Osteocyte (in vitro differentiated cells): ENCODE data around the gene CAMK1D. TPM values are rescaled to one million over a fixed set of nuclear protein-coding genes. Genes with fewer than 3 reads are reported as not detected.

ENCODE experiments used
- DNase-seq: peaks from one replicate; pipeline ENCODE4 v3.0.0; 2021; ENCODE audit warnings: mixed read lengths; ENCODE audit not compliant: unreplicated experiment; ENCODE audit errors: extremely low spot score
- H3K27ac Mint-ChIP-seq: one replicate; pipeline ENCODE4 v1.8.0; 2021; ENCODE audit warnings: mild to moderate bottlenecking, mixed read lengths; ENCODE audit not compliant: unreplicated experiment
- H3K27me3 Mint-ChIP-seq: one replicate; pipeline ENCODE4 v1.8.0; 2021; ENCODE audit warnings: mixed read lengths; ENCODE audit not compliant: unreplicated experiment
- H3K36me3 Mint-ChIP-seq: one replicate; pipeline ENCODE4 v1.8.0; 2021; ENCODE audit warnings: mixed read lengths; ENCODE audit not compliant: unreplicated experiment
- H3K4me1 Mint-ChIP-seq: one replicate; pipeline ENCODE4 v1.8.0; 2021; ENCODE audit warnings: mixed read lengths; ENCODE audit not compliant: unreplicated experiment
- H3K4me3 Mint-ChIP-seq: one replicate; pipeline ENCODE4 v1.8.0; 2021; ENCODE audit warnings: mild to moderate bottlenecking, moderate library complexity, mixed read lengths; ENCODE audit not compliant: unreplicated experiment
- H3K9me3 Mint-ChIP-seq: one replicate; pipeline ENCODE4 v1.8.0; 2021; ENCODE audit warnings: mixed read lengths; ENCODE audit not compliant: unreplicated experiment
- CTCF ChIP-seq: fragments of 200-600 bp; sonication (generic); IDR thresholded peaks from 2 replicates; pipeline ENCODE4 v1.5.0; 2021; ENCODE audit warnings: antibody characterized with exemption, mild to moderate bottlenecking, moderate library complexity
- total RNA-seq: library from RNA; stranded (reverse); gene quantifications from 2 replicates; pipeline ENCODE4 v1.2.1, GENCODE V29; 2021

Gene CAMK1D
- total RNA-seq, 1 donor from 2014 or later, result 13.7 TPM

GRCh38 chr10:12476656-12477055, 127.3 kb downstream of the CAMK1D start:
- DNase-seq, result no peak
- Mint-ChIP-seq H3K36me3 (no peaks in the 10 kb centered on the region), H3K27ac (no peak overlapping the region), H3K4me3 (no peak overlapping the region), H3K27me3 (no peaks in the 10 kb centered on the region), H3K4me1 (no peaks in the 10 kb centered on the region), H3K9me3 (peaks cover 8% of the 10 kb centered on the region)
- TF ChIP-seq CTCF, result no peak

- no peaks in the 10 kb centered on the region for H3K4me1 Mint-ChIP-seq
- H3K27me3 Mint-ChIP-seq, result no peaks in the 10 kb centered on the region
- H3K9me3 Mint-ChIP-seq, result peaks cover 8% of the 10 kb centered on the region
- DNase-seq, result no peak
- no peak for TF ChIP-seq CTCF
- H3K27ac Mint-ChIP-seq, result no peak overlapping the region
- no peak overlapping the region for H3K4me3 Mint-ChIP-seq
- no peaks in the 10 kb centered on the region for H3K36me3 Mint-ChIP-seq
These were observed 130.1 kb downstream of the CAMK1D start for GRCh38 chr10:12479437-12479844.

- Mint-ChIP-seq H3K27ac (no peak overlapping the region), H3K27me3 (no peaks in the 10 kb centered on the region), H3K9me3 (peaks cover 8% of the 10 kb centered on the region), H3K4me3 (no peak overlapping the region), H3K4me1 (no peaks in the 10 kb centered on the region), H3K36me3 (no peaks in the 10 kb centered on the region)
- DNase-seq, result no peak
- TF ChIP-seq CTCF, result no peak
These were observed 130.6 kb downstream of the CAMK1D start for GRCh38 chr10:12479924-12480323.

GRCh38 chr10:12480440-12480839, 131.1 kb downstream of the CAMK1D start:
- no peak overlapping the region for H3K27ac Mint-ChIP-seq
- H3K9me3 Mint-ChIP-seq, result peaks cover 8% of the 10 kb centered on the region
- no peaks in the 10 kb centered on the region for H3K4me1 Mint-ChIP-seq
- no peaks in the 10 kb centered on the region for H3K27me3 Mint-ChIP-seq
- no peak for DNase-seq
- no peaks in the 10 kb centered on the region for H3K36me3 Mint-ChIP-seq
- no peak for TF ChIP-seq CTCF
- no peak overlapping the region for H3K4me3 Mint-ChIP-seq

GRCh38 chr10:12481924-12482323, 132.6 kb downstream of the CAMK1D start:
- no peak overlapping the region for H3K4me3 Mint-ChIP-seq
- no peak overlapping the region for H3K27ac Mint-ChIP-seq
- H3K27me3 Mint-ChIP-seq, result no peaks in the 10 kb centered on the region
- no peak for DNase-seq
- no peak for TF ChIP-seq CTCF
- H3K4me1 Mint-ChIP-seq, result no peaks in the 10 kb centered on the region
- H3K36me3 Mint-ChIP-seq, result no peaks in the 10 kb centered on the region
- peaks cover 8% of the 10 kb centered on the region for H3K9me3 Mint-ChIP-seq
